Nephron (organoid): ENCODE data around the gene C19orf67.

Experiments used
- H3K27ac Mint-ChIP-seq, 3 experiments: 2 replicates each; pipeline ENCODE4 v1.8.0; 2020; ENCODE audit warnings: mixed read lengths in 3 of 3, mild to moderate bottlenecking in 2 of 3, moderate library complexity in 1 of 3
- H3K27me3 Mint-ChIP-seq: 2 replicates; pipeline ENCODE4 v1.8.0; 2021; ENCODE audit warnings: low read depth, mild to moderate bottlenecking, moderate library complexity, mixed read lengths
- H3K36me3 Mint-ChIP-seq: 2 replicates; pipeline ENCODE4 v1.8.0; 2020; ENCODE audit warnings: low read depth, mixed read lengths
- H3K4me1 Mint-ChIP-seq: 2 replicates; pipeline ENCODE4 v1.8.0; 2020; ENCODE audit warnings: mixed read lengths
- H3K4me3 Mint-ChIP-seq, 3 experiments: 2 replicates each; pipeline ENCODE4 v1.8.0; 2020; ENCODE audit warnings: mild to moderate bottlenecking in 3 of 3, mixed read lengths in 3 of 3, moderate library complexity in 2 of 3
- H3K9me3 Mint-ChIP-seq: 2 replicates; pipeline ENCODE4 v1.8.0; 2020; ENCODE audit warnings: mixed read lengths
- TF ChIP-seq, protein P1 (sequence below), 3 experiments: fragments of 200-600 bp; sonication (generic); IDR thresholded peaks; one replicate each; pipeline ENCODE4 v1.5.0; 2021; ENCODE audit warnings: antibody characterized with exemption in 3 of 3; ENCODE audit not compliant: unreplicated experiment in 3 of 3

Gene C19orf67

DNA sequence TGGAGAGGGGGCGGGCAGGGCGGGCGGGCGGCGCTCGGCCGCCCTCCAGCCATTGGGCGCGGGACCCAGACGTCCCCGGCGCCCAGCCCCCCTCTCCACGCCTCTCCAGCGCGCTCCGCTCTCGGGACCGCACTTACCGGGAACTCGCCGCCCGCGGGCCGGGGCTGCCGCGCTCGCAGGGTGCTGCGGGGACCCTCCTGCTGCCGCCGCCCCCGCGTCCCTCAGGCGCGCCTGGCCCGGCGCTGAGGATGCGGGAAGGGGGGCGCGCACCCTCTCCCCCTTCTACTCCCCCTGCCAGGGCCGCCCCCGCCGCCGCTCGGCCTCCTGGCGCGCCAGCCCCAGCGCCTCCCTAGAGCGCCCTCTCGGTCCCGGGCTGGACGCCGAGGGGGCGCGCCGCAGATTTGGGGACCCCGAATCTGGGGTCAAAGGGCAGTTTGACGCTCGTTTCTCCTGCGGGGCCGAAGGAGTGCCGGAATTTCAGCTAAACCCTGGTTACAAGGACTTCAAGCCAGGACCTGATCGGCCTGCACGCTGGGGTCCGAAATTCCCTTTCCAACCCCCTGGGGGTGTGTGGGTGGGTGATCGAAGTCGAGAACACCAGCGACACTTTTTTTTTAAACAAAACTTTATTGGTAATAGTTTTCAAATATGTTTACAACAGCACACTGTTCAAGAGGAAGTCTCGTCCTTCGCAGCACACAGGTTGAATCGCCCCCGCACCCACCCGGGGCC is 5.7 kb upstream of the C19orf67 start:
- Mint-ChIP-seq H3K27me3 (no peaks in the 10 kb centered on the region), H3K36me3 (peaks cover 39% of the 10 kb centered on the region), H3K4me3 (peak overlapping the region; percentile 98 to 100 (median 100)), H3K9me3 (peaks cover 11% of the 10 kb centered on the region), H3K4me1 (peaks cover 15% of the 10 kb centered on the region), H3K27ac (peak overlapping the region; percentile 94 to 95 (median 95))
- TF ChIP-seq, protein P1, sequence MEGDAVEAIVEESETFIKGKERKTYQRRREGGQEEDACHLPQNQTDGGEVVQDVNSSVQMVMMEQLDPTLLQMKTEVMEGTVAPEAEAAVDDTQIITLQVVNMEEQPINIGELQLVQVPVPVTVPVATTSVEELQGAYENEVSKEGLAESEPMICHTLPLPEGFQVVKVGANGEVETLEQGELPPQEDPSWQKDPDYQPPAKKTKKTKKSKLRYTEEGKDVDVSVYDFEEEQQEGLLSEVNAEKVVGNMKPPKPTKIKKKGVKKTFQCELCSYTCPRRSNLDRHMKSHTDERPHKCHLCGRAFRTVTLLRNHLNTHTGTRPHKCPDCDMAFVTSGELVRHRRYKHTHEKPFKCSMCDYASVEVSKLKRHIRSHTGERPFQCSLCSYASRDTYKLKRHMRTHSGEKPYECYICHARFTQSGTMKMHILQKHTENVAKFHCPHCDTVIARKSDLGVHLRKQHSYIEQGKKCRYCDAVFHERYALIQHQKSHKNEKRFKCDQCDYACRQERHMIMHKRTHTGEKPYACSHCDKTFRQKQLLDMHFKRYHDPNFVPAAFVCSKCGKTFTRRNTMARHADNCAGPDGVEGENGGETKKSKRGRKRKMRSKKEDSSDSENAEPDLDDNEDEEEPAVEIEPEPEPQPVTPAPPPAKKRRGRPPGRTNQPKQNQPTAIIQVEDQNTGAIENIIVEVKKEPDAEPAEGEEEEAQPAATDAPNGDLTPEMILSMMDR (IDR thresholded peaks at IDR 0.05; ENCODE audit: unreplicated experiment in 3 of 3): peak in 2 of 3 experiments; percentile 16 to 41

DNA sequence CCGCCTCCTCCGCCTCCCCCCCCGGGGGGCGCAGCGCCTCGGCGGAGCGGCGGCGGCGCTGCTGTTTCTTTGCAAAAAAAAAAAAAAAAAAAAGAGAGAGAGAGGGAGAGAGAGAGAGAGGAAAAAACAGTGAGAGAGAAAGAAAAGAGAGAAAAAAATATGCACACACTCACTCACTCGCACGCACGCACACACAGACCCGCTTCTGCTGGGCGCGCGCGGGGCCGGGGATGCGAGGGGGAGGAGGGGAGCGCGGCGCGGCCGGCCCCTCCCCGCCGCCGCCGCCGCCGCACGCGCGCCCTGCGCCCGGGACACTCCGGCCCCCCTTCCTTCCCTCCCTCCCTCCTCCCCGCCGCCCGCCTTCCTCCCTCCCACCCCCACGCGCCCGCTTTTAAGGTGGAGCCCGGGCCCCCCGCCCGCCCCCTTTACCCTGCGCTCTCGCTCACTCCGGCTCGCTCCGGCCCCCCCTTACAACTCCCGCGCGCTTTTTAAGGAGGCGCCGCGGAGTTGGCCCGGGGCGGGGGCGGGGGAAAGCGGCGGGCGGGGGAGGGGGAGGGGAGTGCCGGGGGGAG is 5.0 kb upstream of the C19orf67 start, which contains the start of gene SAMD1:
Gene SAMD1, minus strand, starts transcription at position 243 of the 572 bp plus-strand sequence.
- Mint-ChIP-seq H3K36me3 (peaks cover 39% of the 10 kb centered on the region), H3K4me3 (peak within 1 kb of the TSS; percentile 98 to 100 (median 100)), H3K27me3 (no peaks in the 10 kb centered on the region), H3K4me1 (peaks cover 15% of the 10 kb centered on the region), H3K27ac (peak within 1 kb of the TSS; percentile 94 to 95 (median 95)), H3K9me3 (peaks cover 11% of the 10 kb centered on the region)
- TF ChIP-seq, protein P1 (IDR thresholded peaks at IDR 0.05; ENCODE audit: unreplicated experiment in 3 of 3): no peak

DNA sequence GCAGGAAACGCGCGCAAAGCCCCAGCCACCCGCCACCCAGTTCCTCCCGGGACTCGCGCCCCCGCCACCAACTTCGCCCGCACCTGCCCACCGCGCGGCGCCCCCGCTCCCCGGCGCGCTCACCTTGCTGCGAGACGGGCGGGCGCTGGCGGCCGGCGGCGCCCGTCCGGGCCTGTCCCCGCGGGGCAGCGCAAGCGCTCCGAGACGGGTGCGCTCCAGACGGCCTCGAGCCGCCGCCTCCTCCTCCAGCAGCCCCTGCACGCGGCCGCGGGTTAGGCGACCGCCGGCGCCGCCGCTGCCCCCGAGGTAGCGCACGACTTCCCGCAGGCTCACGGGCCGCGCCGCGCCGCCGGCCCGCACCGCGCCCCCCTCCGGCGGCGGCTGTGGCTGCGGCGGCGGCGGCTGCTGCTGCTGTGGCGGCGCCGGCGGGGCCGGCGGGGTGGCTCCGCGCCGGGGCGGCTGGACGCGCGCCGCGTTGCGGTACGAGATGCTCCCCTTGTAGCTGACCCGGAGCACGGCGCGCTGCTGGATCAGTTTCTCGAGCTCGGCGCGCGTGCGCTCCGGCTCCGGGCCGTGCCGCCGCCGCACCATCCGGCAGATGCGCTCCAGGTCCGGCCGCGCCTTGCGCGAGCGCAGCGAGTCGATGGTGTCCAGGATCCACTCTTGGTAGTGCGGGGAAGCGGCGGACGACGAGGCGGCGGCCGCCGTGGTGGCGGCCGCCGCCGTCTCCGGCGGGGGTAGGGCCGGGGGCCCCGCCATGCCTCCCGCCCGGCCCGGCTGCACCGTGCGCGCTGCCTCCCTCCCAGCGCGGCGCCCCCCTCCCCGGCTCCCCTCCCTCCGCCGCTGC is 4.3 kb upstream of the C19orf67 start:
- H3K4me1 Mint-ChIP-seq: peaks cover 18% of the 10 kb centered on the region
- H3K27ac Mint-ChIP-seq: peak overlapping the region; percentile 58 to 89 (median 89)
- H3K9me3 Mint-ChIP-seq: peaks cover 11% of the 10 kb centered on the region
- H3K27me3 Mint-ChIP-seq: no peaks in the 10 kb centered on the region
- H3K4me3 Mint-ChIP-seq: peak overlapping the region; percentile 85 to 89 (median 87)
- TF ChIP-seq, protein P1 (IDR thresholded peaks at IDR 0.05; ENCODE audit: unreplicated experiment in 3 of 3): no peak
- peaks cover 42% of the 10 kb centered on the region for H3K36me3 Mint-ChIP-seq

DNA sequence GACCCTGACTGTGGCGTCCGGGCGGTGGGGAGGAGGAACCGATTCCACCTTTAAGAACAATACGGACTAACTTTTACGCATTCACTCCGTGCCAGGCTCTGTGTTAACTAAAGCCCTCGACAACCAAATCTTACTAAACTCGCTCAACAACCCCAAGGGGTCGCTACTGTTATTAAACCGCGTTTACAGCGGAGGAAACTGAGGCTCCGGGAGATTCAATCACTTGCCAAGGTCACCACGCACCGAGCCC is 3.8 kb upstream of the C19orf67 start:
- H3K4me1 Mint-ChIP-seq: peaks cover 20% of the 10 kb centered on the region
- H3K27ac Mint-ChIP-seq: peak overlapping the region; percentile 58 to 89 (median 78)
- TF ChIP-seq, protein P1 (IDR thresholded peaks at IDR 0.05; ENCODE audit: unreplicated experiment in 3 of 3): peak; percentile 18 to 34 (median 28)
- no peaks in the 10 kb centered on the region for H3K27me3 Mint-ChIP-seq
- peaks cover 7% of the 10 kb centered on the region for H3K9me3 Mint-ChIP-seq
- peaks cover 37% of the 10 kb centered on the region for H3K36me3 Mint-ChIP-seq
- H3K4me3 Mint-ChIP-seq: peak overlapping the region; percentile 85 to 89 (median 87)

DNA sequence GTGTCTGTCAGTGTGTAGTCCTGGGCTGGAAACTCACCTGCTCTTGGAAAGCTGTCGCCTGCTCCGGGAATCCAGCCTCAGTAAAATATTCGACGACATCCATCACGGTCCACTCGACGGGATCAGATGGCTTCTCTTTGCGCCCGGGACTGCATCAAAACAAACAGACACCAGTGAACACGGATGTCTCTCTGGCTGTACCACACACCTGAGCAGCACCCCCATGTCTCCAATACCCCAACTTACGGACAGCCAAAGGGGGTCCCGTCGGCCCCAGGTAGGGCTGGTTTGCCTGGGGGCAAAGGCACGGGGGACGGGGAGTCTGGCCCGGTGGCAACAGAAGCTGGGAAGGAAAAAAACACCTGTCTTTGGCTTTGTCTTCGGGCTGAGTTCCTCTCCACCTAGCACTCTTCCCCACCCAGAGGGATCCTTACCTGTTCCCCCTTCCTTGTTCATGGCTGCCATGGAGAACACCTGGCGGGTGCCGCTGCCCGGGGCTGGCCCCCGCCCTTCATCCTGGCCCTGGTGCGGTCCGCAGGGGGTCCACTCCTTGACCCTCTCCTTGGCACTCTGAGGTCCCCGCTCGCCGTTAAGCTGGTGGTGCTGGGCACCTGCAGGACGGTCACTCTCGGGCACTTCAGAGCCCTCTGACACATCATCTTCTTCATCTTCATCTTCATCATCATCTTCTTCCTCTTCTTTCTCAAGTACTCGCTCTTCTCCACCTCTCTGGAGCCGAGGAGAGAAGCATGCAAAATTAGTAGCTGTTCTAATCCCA is 3.2 kb upstream of the C19orf67 start:
- Mint-ChIP-seq H3K36me3 (peaks cover 33% of the 10 kb centered on the region), H3K27me3 (no peaks in the 10 kb centered on the region), H3K9me3 (peaks cover 7% of the 10 kb centered on the region), H3K4me3 (peak overlapping the region; percentile 85 to 89 (median 87)), H3K4me1 (peaks cover 20% of the 10 kb centered on the region), H3K27ac (peak overlapping the region; percentile 58 to 89 (median 78))
- TF ChIP-seq, protein P1 (IDR thresholded peaks at IDR 0.05; ENCODE audit: unreplicated experiment in 3 of 3): no peak
